GM13977 (cell line): ENCODE measurements around the gene LMTK2.

Experiments used
- DNase-seq: peaks from one replicate; pipeline ENCODE4 v3.0.0; 2012; ENCODE audit warnings: low spot score
- in situ Hi-C: fragments of 300-500 bp; cut with MboI; formaldehyde crosslinking; loops from one replicate; pipeline ENCODE4 v1.12.0; 2022; ENCODE audit warnings: low sequenced_read_pairs, low pct_unique_long_range_greater_than_20kb, mixed read lengths, inconsistent platforms; ENCODE audit not compliant: unreplicated experiment
- TF ChIP-seq, protein P1 (sequence below): IDR thresholded peaks from 2 replicates; pipeline ENCODE4 v1.5.1; 2012; ENCODE audit warnings: mild to moderate bottlenecking, control low read depth; ENCODE audit not compliant: insufficient read depth; ENCODE audit errors: extremely low read depth, missing control alignments

LMTK2 gene

DNA sequence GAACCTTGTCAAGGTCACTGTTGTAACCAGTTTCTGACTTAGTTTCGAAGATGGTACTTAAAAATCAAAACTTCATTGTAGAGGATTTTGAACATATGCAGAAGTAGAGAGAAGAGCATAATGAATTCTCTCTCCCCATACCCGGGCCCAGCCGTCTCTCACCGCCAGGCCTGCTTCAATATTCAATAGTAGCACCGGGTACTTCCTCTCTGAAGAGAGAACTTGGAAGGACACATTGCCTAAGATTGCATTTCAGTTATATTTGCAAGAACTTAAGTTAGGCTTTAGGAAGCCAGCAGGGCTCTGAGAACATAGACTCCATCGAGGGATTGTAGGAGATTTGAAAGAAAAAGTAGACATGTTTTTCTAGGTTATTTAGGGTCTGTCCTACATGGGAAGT, 19.1 kb downstream of the LMTK2 start:
- DNase-seq: no peak
- TF ChIP-seq, protein P1, sequence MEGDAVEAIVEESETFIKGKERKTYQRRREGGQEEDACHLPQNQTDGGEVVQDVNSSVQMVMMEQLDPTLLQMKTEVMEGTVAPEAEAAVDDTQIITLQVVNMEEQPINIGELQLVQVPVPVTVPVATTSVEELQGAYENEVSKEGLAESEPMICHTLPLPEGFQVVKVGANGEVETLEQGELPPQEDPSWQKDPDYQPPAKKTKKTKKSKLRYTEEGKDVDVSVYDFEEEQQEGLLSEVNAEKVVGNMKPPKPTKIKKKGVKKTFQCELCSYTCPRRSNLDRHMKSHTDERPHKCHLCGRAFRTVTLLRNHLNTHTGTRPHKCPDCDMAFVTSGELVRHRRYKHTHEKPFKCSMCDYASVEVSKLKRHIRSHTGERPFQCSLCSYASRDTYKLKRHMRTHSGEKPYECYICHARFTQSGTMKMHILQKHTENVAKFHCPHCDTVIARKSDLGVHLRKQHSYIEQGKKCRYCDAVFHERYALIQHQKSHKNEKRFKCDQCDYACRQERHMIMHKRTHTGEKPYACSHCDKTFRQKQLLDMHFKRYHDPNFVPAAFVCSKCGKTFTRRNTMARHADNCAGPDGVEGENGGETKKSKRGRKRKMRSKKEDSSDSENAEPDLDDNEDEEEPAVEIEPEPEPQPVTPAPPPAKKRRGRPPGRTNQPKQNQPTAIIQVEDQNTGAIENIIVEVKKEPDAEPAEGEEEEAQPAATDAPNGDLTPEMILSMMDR: no peak
- in situ Hi-C loops: no loop called here

DNA sequence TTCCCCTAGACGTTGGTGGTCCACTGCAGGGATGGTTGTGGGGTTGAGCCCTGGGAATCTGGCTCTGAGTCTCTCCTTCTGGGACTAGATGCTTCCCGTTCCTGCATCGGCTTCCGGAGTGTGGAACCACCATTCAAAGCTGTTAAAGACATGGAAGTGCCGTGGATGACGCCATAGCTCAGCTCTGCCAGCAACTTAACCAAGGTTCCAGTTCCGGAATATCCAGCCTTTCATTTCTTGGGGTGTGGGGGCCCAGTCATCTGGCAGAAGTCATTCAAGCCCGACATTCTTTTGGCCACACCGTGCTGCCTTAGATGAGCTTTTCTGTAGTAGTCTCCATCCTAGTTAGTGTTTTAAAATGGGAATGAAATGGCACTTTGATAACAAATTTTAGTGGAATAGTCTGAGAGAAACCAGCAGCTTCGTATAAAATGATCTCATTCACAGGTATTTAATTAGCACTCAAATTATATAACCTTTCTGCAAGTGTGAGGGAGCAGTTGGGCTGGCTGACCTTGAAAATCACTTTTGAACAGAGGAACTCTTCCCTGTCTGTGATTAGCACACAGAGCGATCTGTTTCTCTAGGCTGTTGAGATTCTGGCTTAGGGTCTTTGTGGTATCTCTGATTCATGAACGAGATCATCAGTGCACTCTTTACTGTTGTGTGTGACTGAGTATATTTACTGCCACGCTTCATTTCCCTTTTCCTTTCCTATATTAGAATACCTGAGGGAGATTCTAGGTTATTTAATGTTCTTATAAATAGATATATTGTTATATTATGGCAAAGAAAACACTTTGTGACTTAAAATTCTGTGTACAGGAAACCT, 19.9 kb downstream of the LMTK2 start:
- DNase-seq: no peak
- in situ Hi-C loops: no loop called here
- TF ChIP-seq, protein P1: no peak

DNA sequence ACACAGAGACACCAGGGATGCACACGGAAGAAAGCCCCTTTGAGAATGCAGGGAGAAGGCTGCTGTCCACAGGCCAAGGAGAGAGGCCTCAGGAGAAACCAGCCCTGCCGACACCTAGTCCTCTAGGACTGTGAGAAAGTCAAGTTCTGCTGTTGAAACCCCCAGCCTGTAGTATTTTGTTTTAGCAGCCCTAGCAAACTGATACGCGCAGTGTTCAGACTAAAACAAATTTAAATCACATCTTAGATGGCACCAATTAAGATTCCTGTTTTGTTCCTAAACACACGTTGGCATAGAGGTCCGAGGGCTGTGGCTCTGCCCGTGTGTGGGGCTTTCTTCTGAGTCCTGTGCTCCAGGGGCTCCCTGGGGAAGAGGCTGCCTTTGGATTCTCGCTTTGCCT, 21.7 kb downstream of the LMTK2 start:
- TF ChIP-seq, protein P1: no peak
- in situ Hi-C loops: no loop called here
- no peak for DNase-seq

DNA sequence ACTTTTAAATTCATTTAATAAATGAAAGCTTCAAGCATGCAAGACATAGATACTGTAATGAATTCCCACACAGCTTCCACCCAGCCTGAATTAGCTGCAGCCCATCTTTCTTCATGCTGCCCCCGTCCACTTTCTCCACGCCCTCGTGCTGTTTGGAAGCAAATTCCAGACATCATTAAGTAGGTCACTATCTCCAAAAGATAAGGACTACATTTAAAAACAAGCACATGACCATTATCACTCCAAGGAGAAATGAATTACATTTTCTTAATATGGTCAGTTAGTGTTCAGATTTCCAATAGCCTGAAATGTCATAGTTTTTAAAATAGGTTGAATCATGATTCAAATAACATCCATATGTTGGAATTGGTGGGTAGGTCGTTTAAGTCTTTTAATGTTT, 24.3 kb downstream of the LMTK2 start:
- no peak for DNase-seq
- TF ChIP-seq, protein P1: no peak
- in situ Hi-C loops: no loop called here

DNA sequence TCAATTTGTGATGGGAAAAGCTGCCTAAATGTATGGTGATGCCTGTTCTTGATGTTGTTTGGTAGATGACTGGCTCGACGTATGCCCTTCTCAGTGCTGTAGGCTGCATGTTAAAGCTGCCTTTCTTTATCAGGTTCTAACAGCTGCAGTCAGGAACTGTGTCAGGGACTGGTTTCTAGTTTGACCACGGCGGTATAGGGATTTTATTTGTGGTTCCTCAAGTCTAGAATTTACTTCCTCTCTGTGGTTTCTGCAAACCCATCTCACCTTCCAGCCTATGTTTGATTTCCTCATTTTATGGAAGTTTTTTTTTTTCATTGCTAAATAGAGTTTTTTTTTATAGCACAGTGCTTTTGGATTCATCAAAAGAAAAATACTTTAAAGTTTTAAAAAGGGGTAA, 26.5 kb downstream of the LMTK2 start:
- TF ChIP-seq, protein P1: no peak
- peak; percentile 38 for DNase-seq
- in situ Hi-C loops: no loop called here

DNA sequence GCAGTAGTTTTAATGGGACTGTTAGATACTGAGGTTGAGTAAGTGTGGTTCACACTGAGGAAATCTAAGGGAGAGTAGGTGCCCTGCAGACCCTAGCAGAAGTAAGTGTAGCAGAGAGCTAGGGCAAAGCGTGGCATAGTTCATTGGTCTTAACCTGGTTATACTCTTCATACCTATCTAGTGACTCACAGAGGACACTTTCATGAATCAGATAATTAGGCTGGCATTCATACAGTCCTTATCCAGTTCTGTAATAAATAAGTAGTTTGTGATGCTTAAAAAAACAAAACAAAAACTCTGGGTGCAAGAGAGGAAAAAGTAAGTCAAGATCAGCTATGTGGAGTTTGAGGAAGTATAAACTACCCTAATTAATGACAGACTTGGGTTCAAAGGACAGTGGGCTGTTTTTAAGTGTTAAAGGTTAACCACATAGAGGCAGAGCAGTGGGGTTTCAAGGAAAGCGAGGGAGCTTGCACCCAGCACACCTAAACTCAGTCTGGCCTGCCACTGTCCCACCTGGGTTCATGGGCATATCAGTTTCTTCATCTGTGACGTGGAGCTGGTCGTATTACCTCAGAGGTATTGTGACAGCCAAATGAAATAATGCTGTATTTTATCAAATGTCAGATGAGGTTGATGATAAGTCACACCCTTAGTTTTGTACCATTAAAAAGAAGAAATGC, 27.1 kb downstream of the LMTK2 start:
- in situ Hi-C loops: no loop called here
- DNase-seq: no peak
- TF ChIP-seq, protein P1: no peak
